Stimulated activated CD4-positive, alpha-beta T cell treated with anti-CD3 and anti-CD28 coated beads, Interleukin-4, amount 100 ng/mL, for 4 hours (primary cell): ENCODE results near the gene ERGIC3.

Source experiments
- DNase-seq, 2 experiments: peaks; one replicate each; pipeline ENCODE4 v3.0.0-alpha.2; 2020

The ERGIC3 gene

DNA sequence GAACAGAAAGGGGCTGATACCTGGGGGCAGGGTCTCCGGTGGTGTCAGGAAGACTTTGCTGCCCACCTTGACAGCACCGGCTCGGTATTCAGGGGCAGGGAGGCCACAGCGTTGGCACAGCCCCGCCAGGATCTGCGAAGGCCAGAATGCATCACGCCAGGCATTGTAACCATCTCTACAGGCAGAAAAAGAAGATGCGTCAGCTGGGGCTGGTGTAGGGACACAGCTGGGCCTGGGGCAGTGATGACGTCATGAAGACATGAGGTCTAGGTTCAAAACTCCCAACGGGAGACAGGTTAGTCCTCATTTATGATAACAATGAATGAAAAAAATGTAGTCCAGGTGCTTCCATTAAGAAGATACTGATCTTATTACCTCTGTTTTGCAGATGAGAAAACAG is 22.0 kb downstream of the ERGIC3 start:
- DNase-seq: no peak

DNA sequence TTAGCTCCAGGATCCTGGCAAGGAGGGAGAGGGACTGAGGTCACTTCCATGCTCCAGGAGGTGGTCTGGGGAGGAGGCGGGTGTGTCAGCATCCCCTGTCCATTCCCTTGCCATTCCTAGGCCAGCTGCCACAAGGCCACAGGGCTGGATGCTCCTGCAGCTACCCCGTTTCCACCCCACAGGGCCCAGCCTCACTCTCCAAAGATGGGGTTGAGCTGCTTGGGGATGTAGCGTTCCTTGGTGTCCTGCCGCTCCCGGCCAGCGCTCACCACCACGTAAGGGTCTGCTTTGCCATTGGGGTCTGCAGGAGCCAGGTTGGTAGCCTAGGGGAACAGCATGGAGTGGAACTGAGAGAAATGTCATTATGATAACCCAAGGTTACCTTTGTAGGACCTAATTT is 23.0 kb downstream of the ERGIC3 start:
- no peak for DNase-seq

DNA sequence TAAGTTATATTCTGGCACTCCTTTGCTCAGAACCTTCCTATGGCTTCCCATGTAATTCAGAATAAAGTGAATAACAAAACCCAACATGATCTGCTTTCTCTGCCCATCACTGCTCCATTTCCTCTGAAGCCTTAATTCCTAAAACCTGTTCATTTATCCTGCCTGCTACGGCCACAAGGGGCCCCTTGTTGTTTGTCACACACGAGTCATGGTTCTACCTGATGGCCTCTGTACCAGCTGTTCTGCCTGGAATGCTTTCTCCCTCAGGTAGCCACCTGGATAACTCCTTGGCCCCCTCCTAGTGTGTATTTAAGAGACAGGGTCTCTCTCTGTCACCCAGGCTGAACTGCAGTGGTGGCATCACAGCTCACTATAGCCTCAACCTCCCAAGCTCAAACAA is 26.8 kb downstream of the ERGIC3 start:
- no peak for DNase-seq

DNA sequence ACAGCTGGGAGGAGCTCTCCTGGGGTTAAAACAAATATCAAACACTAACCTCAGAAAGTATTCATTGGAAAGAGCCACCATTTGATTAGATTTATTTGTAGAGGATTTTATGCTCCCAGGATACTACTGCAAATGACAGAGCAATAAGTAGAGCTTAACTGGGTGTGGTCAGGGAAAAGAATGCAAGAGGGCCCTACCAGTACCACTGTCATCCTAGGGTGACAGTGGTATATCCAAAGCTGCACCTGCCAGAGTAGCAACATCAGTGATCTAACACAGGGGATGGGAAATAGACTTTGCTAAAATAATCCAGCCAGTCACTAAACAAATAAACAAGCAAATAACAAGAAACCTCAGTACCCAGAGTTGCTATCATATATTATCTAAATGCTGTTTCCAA is 29.7 kb downstream of the ERGIC3 start:
- DNase-seq: no peak

DNA sequence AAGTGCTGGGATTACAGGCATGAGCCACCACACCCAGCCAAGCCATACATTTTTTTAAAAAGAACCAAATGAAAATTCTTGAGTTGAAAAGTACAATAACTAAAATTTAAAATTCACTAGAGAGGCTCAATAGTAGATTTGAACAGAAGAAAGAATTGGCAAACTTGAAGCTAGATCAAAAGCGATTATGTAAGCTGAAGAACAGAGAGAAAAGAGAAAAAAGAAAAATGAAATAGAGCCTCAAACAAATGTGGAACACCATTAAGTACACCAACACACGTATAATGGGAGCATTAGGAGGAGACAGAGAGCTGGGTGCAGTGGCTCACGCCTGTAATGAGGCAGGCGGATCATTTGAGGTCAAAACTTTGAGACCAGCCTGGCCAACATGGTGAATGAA is 31.0 kb downstream of the ERGIC3 start:
- DNase-seq: no peak

DNA sequence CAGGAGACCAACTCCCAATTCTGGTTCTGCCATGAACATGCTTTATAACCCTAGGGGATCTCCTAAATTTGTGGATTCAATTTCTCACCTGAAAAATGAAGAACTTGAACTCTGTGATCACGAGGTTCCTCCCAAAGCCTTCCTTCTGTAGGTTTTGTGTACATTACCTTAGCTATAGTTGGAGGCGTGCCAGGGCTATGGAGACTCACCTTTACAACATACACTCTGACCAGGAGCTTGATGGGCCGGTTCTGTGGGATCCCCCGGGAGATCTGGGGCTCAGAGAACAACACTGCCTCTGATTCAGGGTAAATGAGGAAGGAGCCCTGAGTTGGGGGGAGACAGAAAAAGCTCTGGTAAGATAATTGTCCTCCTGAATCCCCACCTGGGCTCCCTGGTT is 34.1 kb downstream of the ERGIC3 start:
- no peak for DNase-seq

DNA sequence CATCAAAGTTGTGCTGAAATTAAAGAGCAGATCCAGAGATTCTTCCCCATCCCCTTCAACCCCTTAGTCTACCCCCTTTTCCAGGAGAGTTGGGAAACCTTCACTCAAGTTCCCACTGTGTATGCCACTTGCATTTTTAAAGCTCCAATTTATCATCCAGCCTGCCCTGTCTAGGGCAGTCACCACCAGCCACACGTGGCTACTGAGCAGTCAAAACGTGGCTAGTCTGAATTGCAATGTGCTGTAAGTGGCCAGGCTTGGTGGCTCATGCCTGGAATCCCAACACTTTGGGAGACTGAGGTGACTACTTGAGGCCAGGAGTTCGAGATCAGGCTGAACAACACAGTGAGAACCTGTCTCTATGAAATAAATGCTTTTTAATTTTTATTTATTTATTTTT is 34.9 kb downstream of the ERGIC3 start:
- no peak for DNase-seq

DNA sequence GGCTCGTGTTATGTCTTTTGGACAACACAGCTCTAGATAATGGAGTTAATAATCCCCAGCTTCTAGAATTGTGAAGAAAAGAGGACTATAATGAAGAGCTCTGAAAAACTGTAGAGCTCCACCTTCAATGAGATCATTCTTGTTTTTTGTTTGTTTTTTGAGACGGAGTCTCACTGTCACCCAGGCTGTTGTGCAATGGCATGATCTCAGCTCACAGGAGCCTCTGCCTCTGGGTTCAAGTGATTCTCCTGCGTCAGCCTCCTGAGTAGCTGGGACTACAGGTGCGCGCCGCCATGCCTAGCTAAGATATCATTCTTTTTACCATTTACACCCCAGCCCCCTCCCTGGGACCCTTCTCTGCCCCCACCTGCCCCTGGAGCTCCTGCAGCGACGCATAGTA is 36.6 kb downstream of the ERGIC3 start:
- DNase-seq: no peak

DNA sequence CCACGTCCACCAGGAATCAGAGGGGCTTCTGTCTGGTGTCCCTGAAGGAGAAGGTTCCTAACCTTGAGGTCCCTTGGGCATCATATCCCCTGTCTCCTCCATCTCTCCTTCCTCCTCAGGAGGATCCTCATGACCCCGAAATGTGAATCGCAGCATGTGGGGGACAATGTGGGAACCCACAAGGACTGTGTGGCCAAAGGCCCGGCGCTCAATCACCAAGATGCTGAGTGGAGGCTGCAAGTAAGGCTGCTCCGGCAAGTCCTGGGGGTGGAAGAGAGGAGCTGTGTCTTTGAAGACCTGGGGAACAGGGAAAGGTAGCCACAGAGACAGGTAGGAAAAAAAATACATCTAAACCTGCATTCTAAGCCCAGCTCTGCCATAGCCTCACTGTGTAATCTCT is 37.3 kb downstream of the ERGIC3 start:
- DNase-seq: no peak

DNA sequence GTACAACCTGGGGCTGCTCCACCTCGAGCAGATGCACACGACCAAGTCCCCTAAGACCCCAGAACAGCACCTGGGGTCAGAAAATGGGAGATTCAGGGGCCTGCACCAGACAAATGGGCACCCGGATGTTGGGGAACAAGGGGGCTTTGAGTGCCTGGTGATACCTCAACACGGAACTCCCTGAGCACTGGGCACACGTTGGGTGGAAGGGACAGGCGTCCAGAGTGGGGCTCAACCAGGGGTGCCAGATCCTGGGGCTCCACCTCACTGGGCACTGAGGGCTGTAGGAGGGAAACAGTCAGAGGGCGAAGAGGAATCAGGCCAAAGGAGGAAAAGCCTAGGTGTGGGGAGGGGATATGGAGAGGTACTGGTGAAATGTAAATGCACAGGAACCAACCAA is 40.3 kb downstream of the ERGIC3 start:
- no peak for DNase-seq

DNA sequence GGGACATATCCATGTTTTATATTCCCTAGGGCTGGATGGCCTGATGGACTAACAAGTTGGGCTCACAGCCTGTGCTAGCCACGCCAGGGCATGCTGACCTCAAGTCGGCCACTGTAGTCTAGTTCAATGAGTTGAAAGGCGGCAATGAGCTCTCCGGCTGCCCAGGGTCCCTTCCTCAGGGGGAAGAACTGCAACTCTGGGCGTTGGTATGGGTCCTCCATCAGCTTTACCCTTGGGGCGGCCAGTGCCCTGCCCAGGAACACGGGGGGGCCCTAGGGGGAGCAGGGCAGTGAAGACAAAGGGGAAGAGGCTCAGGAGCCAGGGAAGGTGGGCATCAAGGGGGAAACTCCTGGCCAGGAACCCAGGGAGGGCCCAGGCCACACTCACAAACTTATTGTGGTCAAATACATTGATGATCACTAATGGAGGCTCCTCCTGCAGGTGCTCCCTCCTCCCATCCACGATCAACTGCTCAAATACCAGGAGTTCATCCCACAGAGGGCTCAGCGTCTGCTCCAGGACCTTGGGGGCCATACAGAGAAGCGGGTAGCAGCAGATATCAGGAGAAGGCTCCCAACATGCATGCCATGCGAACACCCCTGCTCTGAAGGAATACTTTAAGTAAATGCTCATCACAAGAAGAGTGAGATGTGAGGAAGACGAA is 41.0 kb downstream of the ERGIC3 start:
- no peak for DNase-seq

DNA sequence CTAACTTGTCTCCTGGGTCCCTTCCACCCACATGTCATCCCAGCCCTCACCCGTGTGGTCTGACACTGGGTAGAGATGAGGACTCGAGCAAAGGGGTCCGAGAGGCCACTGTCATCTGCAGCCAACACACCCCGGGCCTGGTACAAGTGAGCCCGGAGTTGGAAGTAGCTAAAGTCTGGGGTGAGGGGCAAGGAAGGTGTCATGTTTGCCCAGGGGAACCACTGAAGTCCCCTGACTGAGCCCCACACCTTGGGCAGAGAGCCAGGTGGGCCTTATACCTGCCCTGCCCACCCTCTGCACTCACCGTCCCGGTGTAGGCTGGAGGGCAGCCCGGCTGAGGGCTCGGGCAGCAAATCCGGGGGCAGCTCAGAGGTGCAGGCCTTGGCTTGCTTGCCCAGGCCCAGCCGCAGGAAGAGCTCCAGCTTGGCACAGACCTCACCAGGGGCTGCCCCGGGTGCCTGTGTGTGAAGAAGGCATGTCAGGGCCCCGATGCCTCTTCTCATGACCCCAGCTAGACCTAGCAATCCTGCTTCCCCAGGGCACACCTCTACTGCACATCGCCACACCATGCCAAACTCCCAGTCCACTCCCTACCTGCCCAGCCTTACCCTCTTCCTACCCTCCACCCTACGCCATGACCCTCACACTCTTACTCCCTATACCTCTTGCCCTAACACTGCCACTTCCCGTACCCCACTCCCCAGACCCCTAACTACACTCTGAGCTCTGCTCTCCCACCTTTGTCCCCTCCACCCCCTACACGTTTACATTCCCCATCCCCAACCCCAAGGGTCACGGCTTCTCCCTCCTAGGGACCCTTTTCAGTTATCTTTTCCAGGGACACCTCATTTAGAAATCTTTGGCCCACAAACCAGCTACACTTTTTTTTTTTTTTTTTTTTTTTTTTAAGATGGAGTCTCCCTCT is 42.0 kb downstream of the ERGIC3 start:
- no peak for DNase-seq

DNA sequence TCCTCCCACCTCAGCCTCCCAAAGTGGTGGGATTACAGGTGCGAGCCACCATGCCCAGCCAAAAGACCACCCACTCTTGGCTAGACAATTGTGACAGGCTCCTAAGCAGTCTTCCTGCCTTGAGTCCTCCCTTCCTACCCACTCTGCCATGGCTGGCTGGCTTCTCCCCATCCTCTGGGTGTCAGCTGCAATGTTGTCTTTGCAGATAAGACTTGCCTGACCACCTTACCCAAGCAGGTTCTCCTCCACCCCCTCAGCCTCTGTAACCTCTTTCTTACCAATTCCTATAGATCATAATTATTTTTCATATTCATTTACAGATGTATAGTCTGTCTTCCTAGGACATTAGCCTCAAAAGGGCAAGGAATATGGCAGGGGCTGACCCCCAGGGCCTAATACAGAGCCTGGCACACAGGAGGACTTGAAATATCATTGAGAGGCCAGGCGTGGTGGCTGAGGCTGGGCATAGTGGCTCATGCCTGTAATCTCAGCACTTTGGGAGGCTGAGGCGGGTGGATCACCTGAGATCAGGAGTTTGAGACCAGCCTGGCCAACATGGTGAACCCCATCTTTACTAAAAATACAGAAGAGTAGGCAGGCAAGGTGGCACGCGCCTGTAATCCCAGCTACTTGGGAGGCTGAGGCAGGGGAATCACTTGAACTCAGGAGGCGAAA is 45.0 kb downstream of the ERGIC3 start:
- DNase-seq: no peak

DNA sequence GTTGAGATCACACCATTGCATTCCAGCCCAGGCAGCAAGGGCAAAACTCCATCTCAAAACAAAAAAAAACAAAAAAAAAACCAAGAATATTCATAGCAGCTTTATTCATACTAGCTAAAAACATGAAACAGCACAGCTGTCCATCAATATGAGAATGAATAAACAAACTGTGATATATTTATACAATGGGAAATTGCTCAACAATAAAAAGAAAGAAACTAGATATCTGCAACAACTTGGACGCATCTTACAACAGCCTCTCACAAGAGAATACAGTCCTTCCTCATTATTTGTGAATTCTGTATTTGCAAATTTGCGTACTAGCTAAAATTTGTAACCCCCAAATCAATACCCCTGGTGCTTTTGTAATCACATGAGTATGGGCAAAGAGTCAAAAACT is 45.6 kb downstream of the ERGIC3 start:
- no peak for DNase-seq

DNA sequence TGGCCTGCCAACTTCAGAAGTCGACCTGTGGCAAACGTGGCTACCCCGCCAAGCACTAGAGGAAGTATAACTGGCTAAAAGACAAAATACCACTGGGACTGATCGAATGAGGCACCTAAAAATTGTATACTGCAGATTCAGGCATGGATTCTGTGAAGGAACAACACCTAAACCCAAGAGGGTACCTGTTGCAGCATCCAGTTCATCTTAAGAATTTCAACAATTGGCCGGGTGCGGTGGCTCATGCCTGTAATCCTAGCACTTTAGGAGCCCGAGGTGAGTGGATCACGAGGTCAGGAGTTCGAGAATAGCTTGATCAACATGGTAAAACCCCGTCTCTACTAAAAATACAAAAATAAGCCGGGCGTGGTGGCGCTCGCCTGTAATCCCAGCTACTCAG is 46.5 kb downstream of the ERGIC3 start:
- DNase-seq: no peak

DNA sequence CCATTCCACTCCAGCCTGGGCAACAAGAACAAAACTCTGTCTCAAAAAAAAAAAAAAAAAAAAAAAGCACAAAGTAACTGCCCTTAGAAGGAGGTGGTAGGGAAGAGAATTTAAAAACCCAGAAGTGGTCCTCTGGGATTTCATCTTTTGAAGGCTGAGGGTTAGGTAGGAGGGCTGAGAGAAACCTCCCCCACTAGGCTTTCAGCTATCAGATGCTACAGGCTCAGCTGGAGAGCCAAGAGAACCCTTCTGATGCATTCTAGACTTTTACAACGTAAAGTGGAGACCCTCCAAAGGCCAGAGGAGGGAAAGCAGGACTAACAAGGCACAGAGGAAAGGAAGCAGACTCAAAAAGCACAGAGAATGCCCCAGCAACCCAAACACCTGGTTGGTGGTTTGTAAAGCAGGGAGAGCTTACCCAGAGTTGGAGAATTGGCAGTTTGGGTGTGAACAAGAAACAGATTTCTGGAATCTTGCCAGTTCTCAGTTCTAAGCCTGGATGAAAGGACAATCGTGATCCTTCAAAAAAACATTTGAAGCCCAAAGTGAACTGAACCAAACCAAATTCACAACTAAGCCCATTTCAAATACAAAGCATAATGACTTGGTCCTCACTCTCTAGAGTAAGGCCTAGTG is 50.6 kb downstream of the ERGIC3 start:
- DNase-seq: no peak

DNA sequence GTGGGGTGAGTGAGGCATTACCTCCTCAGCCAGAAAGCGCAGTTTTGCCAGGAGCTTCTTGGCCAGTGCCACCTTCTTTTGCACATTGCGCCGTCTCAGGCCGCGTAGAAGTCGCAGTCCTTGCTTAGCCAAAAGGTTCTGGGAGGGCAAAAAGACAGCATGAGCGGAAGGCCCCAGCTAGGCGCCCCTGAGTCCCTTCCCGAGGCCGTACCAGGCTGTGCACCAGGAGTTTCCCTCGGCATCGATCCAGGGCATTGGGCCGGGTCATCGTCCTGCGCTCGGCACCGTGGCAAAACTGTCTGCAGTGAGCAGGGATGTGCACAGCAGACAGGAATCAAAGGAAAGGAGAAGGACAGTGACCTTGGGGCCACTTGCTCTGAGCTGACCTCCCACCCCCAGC is 53.6 kb downstream of the ERGIC3 start:
- no peak for DNase-seq

DNA sequence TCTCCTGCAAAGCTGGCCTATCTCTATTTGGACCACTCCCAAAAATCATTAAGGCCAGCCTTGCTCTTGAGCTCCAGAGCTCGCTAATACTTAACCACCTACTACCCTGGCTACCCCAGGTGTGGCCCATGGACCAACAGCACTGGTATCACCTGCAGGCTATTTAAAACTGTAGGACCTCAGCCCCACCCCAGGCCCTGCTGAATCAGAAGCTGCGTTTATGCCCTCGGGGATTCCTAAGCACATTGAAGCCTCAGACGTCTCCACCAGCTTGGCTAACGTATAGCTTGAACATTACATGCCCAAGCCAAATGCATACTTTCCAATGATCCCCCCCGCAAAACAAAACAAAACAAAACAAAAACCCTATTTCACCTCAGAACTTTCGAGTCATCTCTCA is 54.0 kb downstream of the ERGIC3 start:
- DNase-seq: no peak

DNA sequence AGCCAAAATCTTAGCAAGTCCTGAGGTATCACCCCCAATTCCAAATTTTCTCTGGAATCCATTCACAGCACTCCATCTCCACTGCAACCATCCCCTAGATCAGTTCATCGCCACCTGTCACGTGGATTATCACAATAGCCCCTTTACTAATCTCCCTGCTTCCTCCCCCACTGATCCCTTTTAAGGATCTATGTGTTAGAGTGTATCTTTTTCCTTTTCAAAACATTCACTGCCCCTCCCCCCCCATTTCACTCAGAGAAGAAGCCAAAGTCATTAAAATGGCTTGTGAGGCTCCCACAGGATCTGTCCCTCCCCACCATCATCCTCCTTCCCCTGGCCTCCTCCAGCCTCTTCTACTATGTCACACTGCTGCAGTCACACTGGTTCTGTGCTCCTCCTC is 55.3 kb downstream of the ERGIC3 start:
- DNase-seq: no peak

DNA sequence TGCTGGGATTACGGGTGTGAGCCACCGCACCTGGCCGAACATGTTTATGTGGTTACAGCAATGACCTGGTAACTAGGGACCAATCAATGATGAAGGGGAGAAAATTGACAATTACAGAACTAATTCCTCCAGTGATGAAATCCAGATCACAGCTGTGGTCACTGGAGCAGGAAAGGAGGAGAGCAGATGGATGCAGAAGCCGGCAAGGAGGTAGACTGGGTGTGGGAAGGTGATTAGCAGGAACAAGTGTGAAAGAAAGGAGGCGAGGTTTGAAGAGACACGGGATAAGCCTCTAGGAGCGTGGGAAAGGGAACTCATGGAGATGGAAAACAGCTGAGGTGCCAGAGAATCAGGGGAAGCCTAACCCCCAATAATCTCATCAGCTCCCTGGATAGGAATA is 56.6 kb downstream of the ERGIC3 start:
- no peak for DNase-seq

DNA sequence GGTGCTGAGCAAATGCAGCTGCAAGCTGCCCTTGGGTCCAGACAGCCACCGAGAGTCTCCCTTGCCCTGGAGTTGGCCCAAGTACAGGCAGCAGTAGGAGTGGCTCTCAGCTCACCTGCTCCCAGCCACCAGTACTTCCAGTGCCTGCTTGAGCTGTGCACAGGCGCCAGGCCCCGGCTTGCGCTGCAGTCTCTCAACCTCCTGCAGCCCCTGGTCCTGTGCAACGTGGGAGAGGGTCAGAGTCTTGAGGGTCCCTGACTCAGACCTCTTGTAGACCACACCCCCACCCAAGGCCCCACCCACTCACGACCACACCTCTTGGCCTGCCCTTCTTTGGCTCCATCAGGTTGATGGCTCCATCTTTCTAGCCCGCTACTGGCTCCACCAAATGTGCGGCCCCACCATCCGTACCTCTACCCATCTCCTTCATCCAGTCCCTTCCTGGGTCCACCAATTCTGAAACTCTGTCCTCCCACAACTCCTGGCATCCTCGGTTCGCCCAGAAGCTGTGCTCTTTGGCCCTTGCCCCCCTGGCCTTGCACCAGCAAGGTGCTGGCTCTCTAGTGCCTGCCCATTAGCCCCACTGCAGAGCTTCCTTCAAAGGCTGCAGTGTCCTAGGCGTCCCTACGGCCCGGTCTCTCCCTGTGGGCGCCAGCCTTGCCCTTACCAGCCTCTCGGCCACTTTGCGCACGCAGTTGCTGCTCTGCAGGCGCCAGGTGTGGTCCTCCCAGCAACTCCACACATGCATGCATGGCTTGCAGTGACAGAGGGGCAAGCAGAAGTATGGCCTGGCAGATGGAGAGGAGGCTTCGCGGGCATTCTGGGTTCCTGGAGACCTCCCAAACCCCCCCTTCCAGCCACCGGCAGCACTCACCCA is 57.3 kb downstream of the ERGIC3 start:
- DNase-seq: no peak

DNA sequence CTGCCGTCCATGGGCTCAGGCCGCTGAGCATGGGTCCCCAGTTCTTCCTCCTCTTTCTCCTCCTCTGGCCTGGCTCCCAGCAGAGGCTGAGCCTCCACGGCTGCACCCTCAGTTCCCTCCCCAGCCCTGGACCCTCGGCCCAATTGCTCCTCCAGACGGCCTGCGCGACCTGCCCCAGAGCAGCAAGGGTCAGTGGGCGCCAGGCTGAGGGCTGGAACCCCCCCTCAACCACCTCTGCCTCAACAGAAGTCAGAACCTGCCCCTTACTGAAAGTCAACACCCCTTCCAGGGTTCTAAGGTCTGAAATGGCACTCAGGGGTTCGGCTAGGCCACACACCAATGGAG is 57.9 kb downstream of the ERGIC3 start:
- no peak for DNase-seq
